ENCODE data around the gene CLSTN2.

Gene CLSTN2

GRCh38 chr3:140196970-140197369 is 262.0 kb downstream of the CLSTN2 start:
- no peak for DNase-seq

- DNase-seq: no peak
Observed at GRCh38 chr3:140198242-140198641, 263.3 kb downstream of the CLSTN2 start.

GRCh38 chr3:140199008-140199407 is 264.0 kb downstream of the CLSTN2 start:
- DNase-seq: no peak

- no peak for DNase-seq
Observed at GRCh38 chr3:140199743-140200142, 264.8 kb downstream of the CLSTN2 start.

- no peak for DNase-seq
Observed at GRCh38 chr3:140203510-140203909, 268.5 kb downstream of the CLSTN2 start.

- DNase-seq: no peak
Observed at GRCh38 chr3:140204271-140204984, 269.4 kb downstream of the CLSTN2 start.

- DNase-seq: no peak
Observed at GRCh38 chr3:140205598-140205997, 270.6 kb downstream of the CLSTN2 start.

GRCh38 chr3:140206196-140207040 is 271.4 kb downstream of the CLSTN2 start:
- no peak for DNase-seq

- no peak for DNase-seq
Observed at GRCh38 chr3:140207541-140207940, 272.6 kb downstream of the CLSTN2 start.

- DNase-seq: no peak
Observed at GRCh38 chr3:140216249-140216648, 281.3 kb downstream of the CLSTN2 start.

GRCh38 chr3:140219291-140219690 is 284.3 kb downstream of the CLSTN2 start:
- no peak for DNase-seq

- no peak for DNase-seq
Observed at GRCh38 chr3:140219923-140220452, 285.0 kb downstream of the CLSTN2 start.

- no peak for DNase-seq
Observed at GRCh38 chr3:140223197-140223596, 288.2 kb downstream of the CLSTN2 start.

GRCh38 chr3:140223631-140224030 is 288.6 kb downstream of the CLSTN2 start:
- no peak for DNase-seq

GRCh38 chr3:140224307-140224706 is 289.3 kb downstream of the CLSTN2 start:
- DNase-seq: no peak

GRCh38 chr3:140225996-140226395 is 291.0 kb downstream of the CLSTN2 start:
- no peak for DNase-seq

GRCh38 chr3:140233702-140234101 is 298.7 kb downstream of the CLSTN2 start:
- DNase-seq: no peak

GRCh38 chr3:140234256-140234655 is 299.3 kb downstream of the CLSTN2 start:
- DNase-seq: no peak

- no peak for DNase-seq
Observed at GRCh38 chr3:140236836-140237501, 302.0 kb downstream of the CLSTN2 start.

- no peak for DNase-seq
Observed at GRCh38 chr3:140238646-140239314, 303.8 kb downstream of the CLSTN2 start.

GRCh38 chr3:140242818-140243276 is 307.9 kb downstream of the CLSTN2 start:
- no peak for DNase-seq

GRCh38 chr3:140243575-140243974 is 308.6 kb downstream of the CLSTN2 start:
- DNase-seq: no peak

GRCh38 chr3:140244893-140245292 is 309.9 kb downstream of the CLSTN2 start:
- no peak for DNase-seq
